ENCODE results near the gene ACOXL.

The ACOXL gene

GRCh38 chr2:110827511-110827910 lies 95.1 kb downstream of the ACOXL start:
- peaks cover 4% of the 10 kb centered on the region for H3K4me1 Mint-ChIP-seq (ENCODE audit: low read depth)
- H3K36me3 Mint-ChIP-seq (ENCODE audit: low read depth), result no peaks in the 10 kb centered on the region
- H3K27ac Mint-ChIP-seq, result no peak overlapping the region
- no peak overlapping the region for H3K4me3 Mint-ChIP-seq
- peaks cover 9% of the 10 kb centered on the region for H3K9me3 Mint-ChIP-seq
- H3K27me3 Mint-ChIP-seq (ENCODE audit: low read depth), result peaks cover 54% of the 10 kb centered on the region
- DNase-seq (ENCODE audit: low spot score), result no peak

GRCh38 chr2:110828330-110828729 lies 96.0 kb downstream of the ACOXL start:
- no peak for DNase-seq (ENCODE audit: low spot score)

DNA sequence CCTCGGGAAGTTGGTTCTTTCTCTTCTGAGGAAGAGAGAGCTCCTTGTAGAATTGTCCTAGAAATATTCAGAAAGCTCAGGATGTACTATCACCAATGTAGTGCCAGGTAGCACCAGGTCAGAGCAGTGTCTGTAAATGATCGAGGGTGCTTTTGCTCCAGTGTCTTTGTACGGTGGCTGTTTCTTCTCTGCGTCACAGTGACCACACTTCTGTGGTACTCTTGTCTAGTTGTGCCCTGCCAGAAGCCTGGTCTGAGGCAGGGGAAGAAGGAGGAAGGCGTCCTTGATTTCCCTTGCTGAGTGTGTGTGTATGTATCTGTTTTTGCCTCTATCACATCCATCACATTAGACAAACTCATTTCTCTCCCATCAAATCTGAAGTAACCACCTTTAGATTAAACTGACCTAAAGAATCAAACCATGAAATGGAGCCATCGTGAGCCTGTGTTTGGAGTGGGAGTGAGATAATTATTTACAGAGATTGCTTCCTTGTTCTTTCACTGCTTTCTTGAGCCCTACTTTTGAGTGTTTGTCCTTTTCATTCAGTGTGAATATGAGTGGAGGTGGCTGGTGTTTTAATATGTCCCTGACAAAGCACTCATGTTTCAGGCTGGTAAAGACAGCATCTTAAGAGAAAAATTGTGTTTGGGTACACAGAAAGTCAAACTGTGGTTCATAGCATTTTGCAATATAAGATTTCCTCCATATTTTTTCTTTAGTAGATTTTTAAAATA lies 97.2 kb downstream of the ACOXL start:
- no peaks in the 10 kb centered on the region for H3K9me3 Mint-ChIP-seq
- H3K4me1 Mint-ChIP-seq (ENCODE audit: low read depth), result peaks cover 4% of the 10 kb centered on the region
- no peak overlapping the region for H3K4me3 Mint-ChIP-seq
- DNase-seq (ENCODE audit: low spot score), result no peak
- no peaks in the 10 kb centered on the region for H3K36me3 Mint-ChIP-seq (ENCODE audit: low read depth)
- peaks cover 52% of the 10 kb centered on the region for H3K27me3 Mint-ChIP-seq (ENCODE audit: low read depth)
- H3K27ac Mint-ChIP-seq, result no peak overlapping the region

More at GRCh38 chr2:110828330-110828729, 96.0 kb downstream of the ACOXL start:
- Mint-ChIP-seq H3K27me3 (ENCODE audit: low read depth) (peaks cover 51% of the 10 kb centered on the region), H3K9me3 (peaks cover 9% of the 10 kb centered on the region), H3K4me3 (no peak overlapping the region), H3K4me1 (ENCODE audit: low read depth) (peaks cover 4% of the 10 kb centered on the region), H3K36me3 (ENCODE audit: low read depth) (no peaks in the 10 kb centered on the region), H3K27ac (no peak overlapping the region)

- Mint-ChIP-seq H3K27me3 (ENCODE audit: low read depth) (peaks cover 37% of the 10 kb centered on the region), H3K27ac (no peak overlapping the region), H3K4me3 (no peak overlapping the region), H3K4me1 (ENCODE audit: low read depth) (no peaks in the 10 kb centered on the region), H3K9me3 (no peaks in the 10 kb centered on the region), H3K36me3 (ENCODE audit: low read depth) (no peaks in the 10 kb centered on the region)
- DNase-seq (ENCODE audit: low spot score), result no peak
Measured at GRCh38 chr2:110832740-110833139, 100.4 kb downstream of the ACOXL start.

- no peak overlapping the region for H3K27ac Mint-ChIP-seq
- H3K9me3 Mint-ChIP-seq, result no peaks in the 10 kb centered on the region
- peaks cover 3% of the 10 kb centered on the region for H3K4me1 Mint-ChIP-seq (ENCODE audit: low read depth)
Measured at GRCh38 chr2:110834134-110834827, 101.9 kb downstream of the ACOXL start.

GRCh38 chr2:110836671-110837070 lies 104.3 kb downstream of the ACOXL start:
- Mint-ChIP-seq H3K4me1 (ENCODE audit: low read depth) (peaks cover 3% of the 10 kb centered on the region), H3K9me3 (no peaks in the 10 kb centered on the region), H3K4me3 (no peak overlapping the region), H3K36me3 (ENCODE audit: low read depth) (no peaks in the 10 kb centered on the region), H3K27me3 (ENCODE audit: low read depth) (peaks cover 20% of the 10 kb centered on the region), H3K27ac (no peak overlapping the region)
- DNase-seq (ENCODE audit: low spot score), result no peak

More at GRCh38 chr2:110834134-110834827, 101.9 kb downstream of the ACOXL start:
- no peak overlapping the region for H3K4me3 Mint-ChIP-seq
- H3K27me3 Mint-ChIP-seq (ENCODE audit: low read depth), result peaks cover 26% of the 10 kb centered on the region
- DNase-seq (ENCODE audit: low spot score), result no peak
- H3K36me3 Mint-ChIP-seq (ENCODE audit: low read depth), result no peaks in the 10 kb centered on the region

DNA sequence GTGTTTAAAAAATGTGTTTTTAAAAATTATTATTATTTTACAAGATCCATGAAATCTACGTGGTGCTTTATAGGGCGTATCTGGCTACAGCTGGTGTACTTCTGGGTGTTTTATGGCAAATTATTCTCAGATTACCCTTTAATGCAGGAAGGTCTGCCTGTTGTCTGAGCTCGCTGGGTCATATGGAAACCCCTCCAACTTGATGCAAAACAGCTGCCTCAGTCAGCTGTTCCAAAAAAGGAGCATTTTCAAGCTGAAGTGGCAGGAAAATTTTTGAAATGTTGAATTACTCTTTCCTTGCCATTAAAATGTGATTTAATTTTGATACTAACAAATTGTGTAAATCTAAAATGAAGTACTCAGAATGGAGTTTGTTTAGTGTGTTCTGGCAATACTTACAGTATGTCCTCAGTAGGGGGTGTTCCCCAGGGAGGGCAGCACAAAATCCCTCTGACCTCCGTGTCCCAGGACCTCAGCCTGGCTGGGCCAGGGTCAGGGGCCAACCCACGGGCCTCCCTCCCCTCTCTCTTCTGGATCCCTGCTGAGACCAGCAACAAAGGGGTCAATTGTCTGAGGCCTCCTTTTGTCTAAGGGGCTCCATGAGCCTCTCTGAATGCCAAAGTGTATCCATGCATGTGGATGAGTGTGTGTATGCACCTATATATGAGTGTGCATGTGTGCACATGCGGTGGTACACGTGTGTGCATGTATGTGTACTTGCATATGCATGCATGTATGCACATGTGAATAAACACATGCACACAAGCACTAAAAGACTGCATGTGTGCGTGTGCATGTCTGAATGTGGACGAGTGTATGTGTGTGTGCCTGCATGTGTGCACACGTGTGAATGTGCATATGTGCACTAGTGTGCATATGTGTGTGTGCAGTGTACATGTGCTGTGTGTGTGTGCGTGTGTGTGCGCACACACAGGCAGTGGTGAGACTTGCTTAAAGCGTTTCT lies 105.4 kb downstream of the ACOXL start:
- no peak overlapping the region for H3K4me3 Mint-ChIP-seq
- H3K36me3 Mint-ChIP-seq (ENCODE audit: low read depth), result no peaks in the 10 kb centered on the region
- H3K4me1 Mint-ChIP-seq (ENCODE audit: low read depth), result peaks cover 3% of the 10 kb centered on the region
- peaks cover 27% of the 10 kb centered on the region for H3K27me3 Mint-ChIP-seq (ENCODE audit: low read depth)
- no peaks in the 10 kb centered on the region for H3K9me3 Mint-ChIP-seq
- no peak overlapping the region for H3K27ac Mint-ChIP-seq
- DNase-seq (ENCODE audit: low spot score), result no peak

DNA sequence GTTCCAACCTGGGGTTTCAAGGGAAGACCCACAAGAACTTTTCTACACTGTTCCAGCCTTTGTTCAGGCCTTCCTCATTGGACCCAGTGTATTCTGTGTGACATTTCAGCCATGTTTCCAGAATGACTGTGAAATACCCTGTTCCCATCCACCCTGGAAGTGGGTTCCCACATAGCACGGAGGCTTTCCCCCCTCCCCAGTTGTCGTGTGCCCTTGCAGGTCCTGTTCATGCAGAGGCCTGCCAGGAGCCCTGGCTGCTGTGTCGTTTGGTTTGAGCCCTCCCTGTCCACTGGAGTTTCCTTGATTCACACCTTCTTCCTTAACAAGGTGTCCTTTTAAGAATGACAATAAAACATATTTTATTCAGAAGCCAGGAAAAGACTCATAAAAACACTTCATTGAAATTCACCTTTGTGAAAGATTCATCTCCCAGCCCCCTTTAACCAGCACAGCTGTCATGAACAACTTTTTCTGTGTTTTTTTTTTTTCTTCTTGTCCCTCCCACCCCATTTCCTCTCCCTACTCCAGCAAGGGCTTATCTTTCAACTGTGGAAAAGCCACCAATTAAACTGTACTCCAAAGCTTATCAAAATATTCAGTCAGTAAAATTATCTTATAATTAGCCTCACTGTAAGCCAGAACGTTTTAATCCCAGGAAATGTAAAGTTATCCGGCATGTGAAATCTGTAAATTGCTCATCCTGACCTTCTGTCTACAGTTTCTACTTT lies 106.4 kb downstream of the ACOXL start:
- H3K4me3 Mint-ChIP-seq, result no peak overlapping the region

DNA sequence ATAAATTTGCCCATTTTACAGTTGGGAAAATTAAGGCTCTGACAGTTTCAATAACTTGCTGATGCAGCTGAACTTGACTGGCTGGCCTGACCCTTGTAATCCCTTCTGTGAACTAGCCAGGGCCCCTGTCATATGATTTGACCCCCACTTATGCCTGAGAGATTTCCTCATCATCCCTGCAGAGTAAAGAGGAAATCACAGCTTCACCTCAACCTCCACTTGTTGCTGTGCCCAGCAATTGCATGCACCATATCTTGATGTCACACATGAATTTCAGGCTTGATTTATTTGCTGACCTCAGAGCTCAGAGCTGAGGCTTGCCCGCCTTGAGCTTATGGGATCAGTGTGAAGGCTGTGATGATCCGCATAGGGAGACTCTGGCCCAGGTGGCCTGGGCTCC lies 108.1 kb downstream of the ACOXL start:
- H3K4me1 Mint-ChIP-seq (ENCODE audit: low read depth), result peaks cover 11% of the 10 kb centered on the region
- no peak overlapping the region for H3K4me3 Mint-ChIP-seq
- H3K9me3 Mint-ChIP-seq, result no peaks in the 10 kb centered on the region
- H3K27me3 Mint-ChIP-seq (ENCODE audit: low read depth), result peaks cover 27% of the 10 kb centered on the region
- H3K27ac Mint-ChIP-seq, result no peak overlapping the region
- DNase-seq (ENCODE audit: low spot score), result no peak
- H3K36me3 Mint-ChIP-seq (ENCODE audit: low read depth), result no peaks in the 10 kb centered on the region

More for the DNA sequence above, 106.4 kb downstream of the ACOXL start:
- Mint-ChIP-seq H3K4me1 (ENCODE audit: low read depth) (peaks cover 6% of the 10 kb centered on the region), H3K36me3 (ENCODE audit: low read depth) (no peaks in the 10 kb centered on the region), H3K9me3 (no peaks in the 10 kb centered on the region), H3K27me3 (ENCODE audit: low read depth) (peaks cover 27% of the 10 kb centered on the region), H3K27ac (no peak overlapping the region)
- DNase-seq (ENCODE audit: low spot score), result no peak

DNA sequence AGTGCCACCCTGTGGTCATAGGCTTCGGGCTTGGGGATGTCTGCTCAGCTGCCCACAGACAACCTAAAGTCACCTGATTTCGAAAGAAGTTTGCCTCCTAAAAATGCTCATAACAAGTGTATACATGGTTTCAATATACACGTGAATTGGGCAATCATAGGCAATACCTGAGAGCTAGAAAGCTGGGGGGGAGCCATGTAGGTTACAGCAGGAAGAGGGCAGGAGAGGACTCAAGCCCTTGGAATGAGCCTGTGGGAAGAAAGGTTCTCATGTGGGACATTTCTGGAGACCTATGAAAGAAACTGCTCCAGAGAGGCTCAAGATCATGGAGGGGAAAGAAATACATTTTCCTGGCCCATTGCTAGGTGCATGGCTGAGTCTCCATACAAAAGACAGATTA lies 109.7 kb downstream of the ACOXL start:
- Mint-ChIP-seq H3K36me3 (ENCODE audit: low read depth) (no peaks in the 10 kb centered on the region), H3K9me3 (no peaks in the 10 kb centered on the region), H3K27ac (no peak overlapping the region), H3K4me1 (ENCODE audit: low read depth) (peaks cover 20% of the 10 kb centered on the region), H3K27me3 (ENCODE audit: low read depth) (peaks cover 25% of the 10 kb centered on the region), H3K4me3 (no peak overlapping the region)
- DNase-seq (ENCODE audit: low spot score), result no peak

- DNase-seq (ENCODE audit: low spot score), result no peak
- H3K36me3 Mint-ChIP-seq (ENCODE audit: low read depth), result no peaks in the 10 kb centered on the region
- H3K27ac Mint-ChIP-seq, result no peak overlapping the region
Measured at GRCh38 chr2:110843496-110843895, 111.1 kb downstream of the ACOXL start.

GRCh38 chr2:110843959-110844510 lies 111.7 kb downstream of the ACOXL start:
- Mint-ChIP-seq H3K4me3 (no peak overlapping the region), H3K4me1 (ENCODE audit: low read depth) (peaks cover 30% of the 10 kb centered on the region), H3K36me3 (ENCODE audit: low read depth) (no peaks in the 10 kb centered on the region), H3K9me3 (no peaks in the 10 kb centered on the region), H3K27me3 (ENCODE audit: low read depth) (peaks cover 32% of the 10 kb centered on the region), H3K27ac (no peak overlapping the region)
- DNase-seq (ENCODE audit: low spot score), result no peak

More at GRCh38 chr2:110843496-110843895, 111.1 kb downstream of the ACOXL start:
- Mint-ChIP-seq H3K4me3 (no peak overlapping the region), H3K9me3 (no peaks in the 10 kb centered on the region), H3K4me1 (ENCODE audit: low read depth) (peaks cover 27% of the 10 kb centered on the region), H3K27me3 (ENCODE audit: low read depth) (peaks cover 27% of the 10 kb centered on the region)

- no peaks in the 10 kb centered on the region for H3K9me3 Mint-ChIP-seq
- H3K27me3 Mint-ChIP-seq (ENCODE audit: low read depth), result peaks cover 32% of the 10 kb centered on the region
- no peak overlapping the region for H3K27ac Mint-ChIP-seq
- no peak for DNase-seq (ENCODE audit: low spot score)
- peaks cover 36% of the 10 kb centered on the region for H3K4me1 Mint-ChIP-seq (ENCODE audit: low read depth)
- no peak overlapping the region for H3K4me3 Mint-ChIP-seq
- H3K36me3 Mint-ChIP-seq (ENCODE audit: low read depth), result no peaks in the 10 kb centered on the region
Measured at GRCh38 chr2:110847651-110848050, 115.3 kb downstream of the ACOXL start.
